ENCODE results near the gene EYS. TPM values are rescaled to one million over a fixed set of nuclear protein-coding genes. Genes with fewer than 3 reads are reported as not detected.
A peak's percentile ranks its signal among the peaks of the same experiment; 100 is the strongest.
"Not testable (repeated sequence)": the region's sequence is repeated elsewhere in the genome, so short reads cannot be mapped to it uniquely, and the experiment has no call there.

EYS gene
- total and polyA plus RNA-seq, 8 donors, result 0.24 to 0.85 (median 0.55) TPM

- TF ChIP-seq, protein P1, sequence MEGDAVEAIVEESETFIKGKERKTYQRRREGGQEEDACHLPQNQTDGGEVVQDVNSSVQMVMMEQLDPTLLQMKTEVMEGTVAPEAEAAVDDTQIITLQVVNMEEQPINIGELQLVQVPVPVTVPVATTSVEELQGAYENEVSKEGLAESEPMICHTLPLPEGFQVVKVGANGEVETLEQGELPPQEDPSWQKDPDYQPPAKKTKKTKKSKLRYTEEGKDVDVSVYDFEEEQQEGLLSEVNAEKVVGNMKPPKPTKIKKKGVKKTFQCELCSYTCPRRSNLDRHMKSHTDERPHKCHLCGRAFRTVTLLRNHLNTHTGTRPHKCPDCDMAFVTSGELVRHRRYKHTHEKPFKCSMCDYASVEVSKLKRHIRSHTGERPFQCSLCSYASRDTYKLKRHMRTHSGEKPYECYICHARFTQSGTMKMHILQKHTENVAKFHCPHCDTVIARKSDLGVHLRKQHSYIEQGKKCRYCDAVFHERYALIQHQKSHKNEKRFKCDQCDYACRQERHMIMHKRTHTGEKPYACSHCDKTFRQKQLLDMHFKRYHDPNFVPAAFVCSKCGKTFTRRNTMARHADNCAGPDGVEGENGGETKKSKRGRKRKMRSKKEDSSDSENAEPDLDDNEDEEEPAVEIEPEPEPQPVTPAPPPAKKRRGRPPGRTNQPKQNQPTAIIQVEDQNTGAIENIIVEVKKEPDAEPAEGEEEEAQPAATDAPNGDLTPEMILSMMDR (IDR thresholded peaks at IDR 0.05), result no peak
- no peak for ATAC-seq
- no peaks in the 10 kb centered on the region for H3K4me1 ChIP-seq
- no peak for DNase-seq
- intact Hi-C loops (cut with DNase I), result no loop called here
- no peaks in the 10 kb centered on the region for H3K9me3 ChIP-seq
- H3K27ac ChIP-seq, result no peak overlapping the region
- no peaks in the 10 kb centered on the region for H3K36me3 ChIP-seq
- H3K27me3 ChIP-seq, result no peaks in the 10 kb centered on the region
- no peak overlapping the region for H3K4me3 ChIP-seq
Observed at GRCh38 chr6:65410309-65410708, 296.7 kb downstream of the EYS start.

- Histone ChIP-seq H3K27me3 (no peaks in the 10 kb centered on the region), H3K27ac (no peak overlapping the region), H3K4me1 (no peaks in the 10 kb centered on the region), H3K36me3 (no peaks in the 10 kb centered on the region), H3K9me3 (peaks cover 0 to 4% of the 10 kb centered on the region in 2 donors), H3K4me3 (no peak overlapping the region)
- ATAC-seq (no peak), DNase-seq (no peak)
- TF ChIP-seq, protein P1 (IDR thresholded peaks at IDR 0.05), result no peak
- intact Hi-C loops (cut with DNase I), result no loop called here
Observed at GRCh38 chr6:65402564-65402963, 304.5 kb downstream of the EYS start.

DNA sequence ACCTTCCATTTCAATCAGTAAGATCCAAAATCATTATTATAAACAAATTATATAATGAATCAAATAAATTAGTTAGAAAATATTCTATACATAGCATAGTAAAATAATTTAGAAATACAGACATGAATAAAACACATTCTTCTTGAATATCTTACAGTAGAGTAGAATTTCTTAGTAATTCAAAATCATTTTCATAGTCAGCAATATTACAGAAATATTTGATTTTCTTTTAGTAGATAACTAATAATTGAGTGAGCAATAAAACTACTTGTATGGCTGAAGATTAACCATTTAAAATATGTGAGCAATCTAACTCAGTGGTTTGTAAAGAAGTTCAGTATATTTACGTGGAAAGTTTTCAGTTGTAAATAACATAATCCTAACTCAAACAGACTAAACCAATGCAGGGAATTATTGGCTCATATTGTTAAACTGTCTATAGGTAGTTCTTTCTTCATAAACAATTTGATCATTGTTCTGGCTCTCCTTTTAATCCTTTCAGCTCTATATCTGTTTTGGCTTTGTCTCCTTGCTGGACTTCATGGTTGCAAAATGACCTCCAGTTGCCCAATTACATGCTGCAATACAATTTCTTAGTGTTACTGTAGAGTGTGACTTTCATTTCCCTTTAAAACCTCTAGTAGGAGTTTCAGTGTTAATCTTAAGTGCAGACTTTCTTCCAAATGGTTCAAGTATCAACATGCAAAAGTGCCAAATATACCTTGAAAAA, 307.5 kb downstream of the EYS start:
- Histone ChIP-seq H3K27ac (no peak overlapping the region), H3K36me3 (no peaks in the 10 kb centered on the region), H3K4me1 (no peaks in the 10 kb centered on the region), H3K9me3 (peaks cover 0 to 4% of the 10 kb centered on the region in 2 donors), H3K27me3 (no peaks in the 10 kb centered on the region), H3K4me3 (no peak overlapping the region)
- intact Hi-C loops (cut with DNase I), result no loop called here
- DNase-seq, result no peak
- TF ChIP-seq, protein P1 (IDR thresholded peaks at IDR 0.05), result no peak
- ATAC-seq, result no peak

DNA sequence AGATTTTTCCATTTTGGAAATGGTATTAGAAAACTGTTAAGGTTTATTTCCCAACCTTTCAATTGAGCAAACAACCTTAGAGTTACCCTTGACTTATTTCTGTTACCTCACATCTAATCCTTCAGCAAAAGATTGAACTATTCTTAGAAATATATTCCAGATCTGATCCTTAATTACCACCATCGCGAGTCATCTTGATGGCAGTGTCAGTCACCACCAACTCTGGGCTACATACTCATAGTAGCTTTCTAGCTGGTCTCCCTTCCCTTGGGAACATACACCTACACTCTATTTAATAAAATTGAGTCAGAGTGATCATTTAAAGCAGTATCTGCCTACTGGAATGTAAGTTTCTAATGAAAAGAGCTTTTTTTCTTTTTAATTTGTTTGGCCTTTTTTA, 308.2 kb downstream of the EYS start:
- Histone ChIP-seq H3K4me3 (no peak overlapping the region), H3K9me3 (peaks cover 0 to 4% of the 10 kb centered on the region in 2 donors), H3K27me3 (no peaks in the 10 kb centered on the region), H3K4me1 (no peaks in the 10 kb centered on the region), H3K36me3 (no peaks in the 10 kb centered on the region), H3K27ac (no peak overlapping the region)
- intact Hi-C loops (cut with DNase I), result no loop called here
- DNase-seq (no peak), ATAC-seq (no peak)
- TF ChIP-seq, protein P1 (IDR thresholded peaks at IDR 0.05), result no peak

DNA sequence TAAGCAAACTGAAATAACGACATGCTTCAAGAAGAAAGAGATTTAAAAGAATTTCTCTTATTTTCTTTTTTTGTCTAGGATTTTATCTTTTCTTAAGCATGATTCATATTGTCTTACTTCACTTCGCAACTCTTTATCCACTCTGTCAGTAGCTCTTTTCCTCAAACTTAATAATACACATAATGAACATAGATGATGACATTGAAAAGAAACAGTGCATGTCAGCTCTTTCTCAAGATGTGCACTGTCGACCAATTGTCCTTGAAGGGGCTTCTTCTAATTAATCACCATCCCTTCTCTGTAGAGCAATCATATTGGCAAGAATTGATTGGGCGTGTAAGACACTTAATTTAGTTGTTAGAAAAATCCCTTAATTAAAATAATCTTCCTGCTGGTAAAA, 356.5 kb downstream of the EYS start:
- no peak overlapping the region for H3K27ac ChIP-seq
- ATAC-seq (no peak), DNase-seq (no peak)
- no peaks in the 10 kb centered on the region for H3K4me1 ChIP-seq
- intact Hi-C loops (cut with DNase I), result no loop called here
- H3K9me3 ChIP-seq, result peaks cover 0 to 8% of the 10 kb centered on the region in 2 donors
- TF ChIP-seq, protein P1 (IDR thresholded peaks at IDR 0.05), result no peak
- H3K27me3 ChIP-seq, result no peaks in the 10 kb centered on the region
- H3K36me3 ChIP-seq, result no peaks in the 10 kb centered on the region
- no peak overlapping the region for H3K4me3 ChIP-seq

- H3K4me1 ChIP-seq; H3K36me3 ChIP-seq; DNase-seq; intact Hi-C loops (cut with DNase I); H3K27ac ChIP-seq; H3K9me3 ChIP-seq; H3K4me3 ChIP-seq; H3K27me3 ChIP-seq: not testable (repeated sequence)
- ATAC-seq, result peak; percentile 50
Observed at GRCh38 chr6:65302655-65303054, 404.4 kb downstream of the EYS start.

All from left lung (tissue), 10 donors.